Measurements from ENCODE around the gene TMTC2.

TMTC2 gene

GRCh38 chr12:83157604-83158003 is 470.9 kb downstream of the TMTC2 start:
- no peak for DNase-seq

- DNase-seq, result no peak
Measured at GRCh38 chr12:83158613-83159207, 472.0 kb downstream of the TMTC2 start.

- no peak for DNase-seq
Measured at GRCh38 chr12:83161456-83161855, 474.8 kb downstream of the TMTC2 start.

- no peak for DNase-seq
Measured at GRCh38 chr12:83168751-83169150, 482.0 kb downstream of the TMTC2 start.

- DNase-seq, result no peak
Measured at GRCh38 chr12:83172441-83172840, 485.7 kb downstream of the TMTC2 start.

- DNase-seq, result no peak
Measured at GRCh38 chr12:83172866-83173649, 486.4 kb downstream of the TMTC2 start.

GRCh38 chr12:83179999-83180398 is 493.3 kb downstream of the TMTC2 start:
- no peak for DNase-seq

GRCh38 chr12:83181074-83181473 is 494.4 kb downstream of the TMTC2 start:
- no peak for DNase-seq

- no peak for DNase-seq
Measured at GRCh38 chr12:83183132-83183531, 496.4 kb downstream of the TMTC2 start.

All from stimulated activated CD4-positive, alpha-beta T cell treated with anti-CD3 and anti-CD28 coated beads, Interleukin-1b, Interleukin-23, amount 100 ng/mL, for 48 hours (primary cell).